IMR-90 (cell line): Measurements from ENCODE around the gene SDC1.

Experiments
- BHLHE40 ChIP-seq: fragments of 150-350 bp; IDR thresholded peaks from 2 replicates; pipeline ENCODE4 v1.6.1; 2016; ENCODE audit warnings: mild to moderate bottlenecking, low read depth, low read length
- CEBPB ChIP-seq: IDR thresholded peaks from 2 replicates; pipeline ENCODE4 v1.6.1; 2012; ENCODE audit warnings: low read depth, low read length, improper control_type of control experiment
- CTCF ChIP-seq: conservative IDR thresholded peaks from 2 replicates; pipeline ENCODE4 v1.5.1; 2012; ENCODE audit warnings: mild to moderate bottlenecking, low read depth, low read length, improper control_type of control experiment
- ELK1 ChIP-seq: fragments of 150-350 bp; IDR thresholded peaks from 2 replicates; pipeline ENCODE4 v1.6.1; 2016; ENCODE audit warnings: low read depth, mild to moderate bottlenecking, low read length, moderate library complexity, borderline replicate concordance
- MAFK ChIP-seq: IDR thresholded peaks from 2 replicates; pipeline ENCODE4 v1.6.1; 2012; ENCODE audit warnings: low read depth, low read length, improper control_type of control experiment
- MXI1 ChIP-seq: IDR thresholded peaks from 2 replicates; pipeline ENCODE4 v1.6.1; 2012; ENCODE audit warnings: low read depth, mild to moderate bottlenecking, low read length, moderate library complexity, borderline replicate concordance
- POLR2A ChIP-seq: IDR thresholded peaks from 2 replicates; pipeline ENCODE4 v1.6.1; 2012; ENCODE audit warnings: mild to moderate bottlenecking, low read depth, low read length
- RAD21 ChIP-seq: IDR thresholded peaks from 2 replicates; pipeline ENCODE4 v1.6.1; 2012; ENCODE audit warnings: low read length, improper control_type of control experiment
- RCOR1 ChIP-seq: IDR thresholded peaks from 2 replicates; pipeline ENCODE4 v1.6.1; 2012; ENCODE audit warnings: mild to moderate bottlenecking, low read length, improper control_type of control experiment; ENCODE audit not compliant: insufficient replicate concordance
- RFX5 ChIP-seq: IDR thresholded peaks from 2 replicates; pipeline ENCODE4 v1.8.0; 2012; ENCODE audit warnings: low read depth, mild to moderate bottlenecking, low read length, moderate library complexity
- USF2 ChIP-seq: fragments of 150-350 bp; IDR thresholded peaks from 2 replicates; pipeline ENCODE4 v1.6.1; 2017; ENCODE audit warnings: mild to moderate bottlenecking, antibody characterized with exemption, low read length, low read depth

GRCh38 chr2:20211860-20212458 lies 13.0 kb downstream of the SDC1 start:
- TF ChIP-seq RCOR1 = no peak
- TF ChIP-seq CTCF = no peak
- TF ChIP-seq BHLHE40 = no peak
- TF ChIP-seq ELK1 = no peak
- TF ChIP-seq MAFK = no peak
- TF ChIP-seq CEBPB = no peak
- TF ChIP-seq POLR2A = no peak
- TF ChIP-seq RAD21 = no peak
- TF ChIP-seq RFX5 = no peak
- no peak for TF ChIP-seq MXI1
- no peak for TF ChIP-seq USF2
